Ovary (tissue), 3 donors: ENCODE measurements around the gene FBXO17.
"Not testable (repeated sequence)": the region's sequence is repeated elsewhere in the genome, so short reads cannot be mapped to it uniquely, and the experiment has no call there.

Experiments used
- CTCF ChIP-seq, 3 donors: fragments of 450-650 bp in 2 of 3; fragments of 200-600 bp in 1 of 3; IDR thresholded peaks; one replicate each; pipeline versions ENCODE4 v1.5.1 to v1.8.0; 2016 to 2022; ENCODE audit warnings: antibody characterized with exemption in 3 of 3, mild to moderate bottlenecking in 1 of 3
- EP300 ChIP-seq: sonication (generic); formaldehyde crosslinking; IDR thresholded peaks from one replicate; pipeline ENCODE4 v1.6.1; 2017; ENCODE audit warnings: antibody characterized with exemption
- POLR2A ChIP-seq: fragments of 450-650 bp; IDR thresholded peaks from one replicate; pipeline ENCODE4 v1.6.1; 2017; ENCODE audit warnings: antibody characterized with exemption, mild to moderate bottlenecking, moderate library complexity
- donor health status: DM: no; HTN: no; CAD: no.

DNA sequence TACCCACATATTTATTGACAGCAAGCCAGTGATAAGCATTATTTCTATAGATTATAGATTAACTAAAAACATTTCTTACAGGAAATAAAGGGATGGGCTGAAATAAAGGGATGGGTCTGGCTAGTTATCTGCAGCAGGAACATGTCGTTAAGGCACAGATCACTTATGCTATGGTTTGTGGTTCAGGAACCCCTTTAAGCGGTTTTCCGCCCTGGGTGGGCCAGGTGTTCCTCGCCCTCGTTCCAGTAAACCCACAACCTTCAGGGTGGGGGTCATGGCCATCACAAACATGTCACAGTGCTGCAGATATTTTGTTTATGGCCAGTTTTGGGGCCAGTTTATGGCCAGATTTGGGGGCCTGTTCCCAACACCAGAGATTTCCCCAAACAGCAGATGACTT lies 34.1 kb downstream of the FBXO17 start:
- TF ChIP-seq POLR2A; CTCF (IDR thresholded peaks at IDR 0.05); EP300: not testable (repeated sequence)
